ENCODE measurements around the gene TMEM39A.

The TMEM39A gene

DNA sequence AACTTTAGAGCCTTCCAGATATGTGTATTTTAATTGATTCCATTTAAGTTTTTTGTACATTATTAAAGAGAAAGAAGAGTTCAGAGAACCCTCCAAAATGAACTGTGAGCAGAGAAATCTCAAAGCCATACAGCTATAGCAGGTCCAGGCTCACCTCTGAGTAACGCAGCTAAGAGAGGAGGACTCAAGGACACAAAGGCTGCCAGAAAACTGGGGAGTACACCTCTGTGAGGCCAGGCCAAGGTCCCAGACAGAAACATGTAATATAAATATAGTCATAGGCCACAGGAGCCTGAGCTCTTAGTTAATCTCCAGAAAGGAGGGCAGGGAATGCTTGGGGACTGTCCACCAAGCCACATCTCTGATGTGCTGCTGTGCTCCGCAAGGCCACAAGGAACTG, 66.5 kb downstream of the TMEM39A start:
- DNase-seq = no peak

DNA sequence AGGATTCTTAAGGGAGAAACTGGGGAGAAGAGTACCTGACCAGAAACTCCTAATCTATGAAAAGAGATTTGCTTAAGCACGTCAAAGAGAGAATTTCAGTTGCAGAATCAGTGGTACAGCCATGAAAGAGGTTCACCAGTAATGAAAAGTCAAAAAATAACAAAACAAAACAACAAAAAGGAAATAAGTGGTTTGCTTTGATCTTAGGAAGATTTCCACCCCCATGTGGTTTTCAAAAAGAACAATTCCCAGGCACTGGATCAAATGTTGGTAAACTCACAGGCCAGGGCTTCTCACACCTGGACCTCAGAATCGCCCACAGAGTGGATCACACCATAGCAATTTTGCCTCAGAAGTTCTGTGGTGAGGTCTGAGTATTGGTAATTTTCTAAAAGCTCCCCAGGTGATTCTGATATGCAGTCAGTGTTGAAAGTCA, 67.5 kb downstream of the TMEM39A start:
- DNase-seq = no peak

DNA sequence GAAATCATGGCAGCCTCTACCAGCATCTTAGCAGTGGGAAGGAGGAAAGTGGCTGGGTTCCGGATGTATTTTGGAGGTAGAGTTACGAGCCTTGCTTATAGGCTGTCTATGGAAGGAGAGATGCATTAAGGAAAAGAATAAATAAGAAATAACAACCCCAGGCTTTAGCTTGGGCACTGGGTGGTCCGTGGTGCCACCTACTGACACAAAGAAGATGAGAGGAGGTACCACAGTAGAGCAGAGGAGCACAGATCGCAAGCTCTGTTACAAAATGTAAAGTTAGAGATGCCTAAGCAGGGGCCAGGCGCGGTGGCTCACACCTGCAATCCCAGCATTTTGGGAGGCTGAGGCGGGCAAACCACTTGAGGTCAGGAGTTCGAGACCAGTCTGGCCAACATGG, 74.8 kb downstream of the TMEM39A start:
- no peak for DNase-seq

DNA sequence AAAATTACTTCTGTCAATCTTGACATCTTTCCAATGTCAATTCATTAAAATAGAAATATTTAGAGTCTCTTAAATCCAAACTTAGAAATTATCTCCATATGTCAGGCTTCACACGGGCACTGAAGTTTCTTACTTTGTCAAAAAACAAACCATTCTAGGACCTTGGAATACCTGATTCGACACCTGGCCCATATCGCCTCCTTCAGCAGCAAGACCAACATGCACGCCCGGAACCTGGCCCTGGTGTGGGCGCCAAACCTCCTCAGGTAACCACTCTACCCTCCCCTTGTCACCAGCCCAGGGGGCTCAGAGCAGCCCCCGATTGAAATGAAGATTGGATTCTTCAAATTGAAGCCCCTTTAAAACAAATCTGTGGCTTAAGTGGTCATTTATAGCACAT, 81.3 kb downstream of the TMEM39A start:
- no peak for DNase-seq

DNA sequence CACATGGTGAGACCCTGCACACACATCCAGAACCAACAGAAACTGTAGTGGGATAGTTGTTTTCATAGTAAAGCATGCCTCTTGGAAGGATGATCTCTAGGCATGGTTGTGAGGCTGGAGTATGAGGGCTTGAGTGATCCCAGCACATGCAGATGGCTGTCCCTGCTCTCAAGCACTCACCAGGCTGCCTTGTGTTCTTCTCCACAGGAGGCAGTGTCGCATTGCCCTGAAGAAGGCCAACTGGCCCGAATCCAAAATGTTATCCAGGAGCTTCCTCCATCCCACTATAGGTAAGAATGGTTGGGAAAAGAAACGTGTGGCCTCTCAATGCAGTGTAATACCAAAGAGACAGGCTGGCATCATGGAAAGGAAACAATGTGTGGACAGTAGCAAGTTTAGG, 82.7 kb downstream of the TMEM39A start:
- no peak for DNase-seq
